GM12878 (cell line): ENCODE results near the gene PHF21B. TPM values are rescaled to one million over a fixed set of nuclear protein-coding genes. Genes with fewer than 3 reads are reported as not detected.

Source experiments
- ATAC-seq: fragments of 200-7000 bp; cut with Tn5 transposase; 3 replicates; pipeline ENCODE4 v1.9.1; 2020; ENCODE audit warnings: mild to moderate bottlenecking, moderate library complexity
- BruUV-seq: library from RNA; stranded (reverse); fragments of 400-500 nt; replicated peaks from 2 replicates; lab custom pipeline; 2021; lab: Mats Ljungman, UMichigan
- CTCF ChIA-PET: fragments of 300-600 bp; sonication (Branson Sonifier 250); formaldehyde crosslinking; extraction: SDS; loops from one replicate; lab custom pipeline; 2021; ENCODE audit warnings: inconsistent platforms; lab: Yijun Ruan, JAX
- POLR2A ChIA-PET: fragments of 350-600 bp; formaldehyde crosslinking; extraction: SDS; loops from one replicate; lab custom pipeline; 2021; ENCODE audit warnings: inconsistent platforms; lab: Charles Lee
- RAD21 ChIA-PET: fragments of 300-600 bp; sonication (Branson Sonifier 250); formaldehyde crosslinking; loops from one replicate; lab custom pipeline; 2023; ENCODE audit warnings: antibody characterized with exemption; ENCODE audit not compliant: unreplicated experiment; lab: Charles Lee
- SMC1A ChIA-PET: fragments of 300-600 bp; sonication (Branson Sonifier 250); formaldehyde crosslinking; loops from one replicate; lab custom pipeline; 2023; ENCODE audit not compliant: unreplicated experiment, uncharacterized antibody; lab: Charles Lee
- DNase-seq: peaks from one replicate; pipeline ENCODE4 v3.0.0-alpha.2; 2011; ENCODE audit warnings: low read depth, low spot score
- FAIRE-seq: peaks from 3 replicates; lab custom pipeline; 2011; peaks lifted over from hg19 to GRCh38; lab: Jason Lieb, UNC
- H2AFZ ChIP-seq: 2 replicates; pipeline ENCODE4 v1.6.0; 2011; ENCODE audit warnings: low read depth, low read length, control low read depth; ENCODE audit not compliant: control insufficient read depth
- H3K27ac ChIP-seq: 2 replicates; pipeline ENCODE4 v1.5.1; 2011; ENCODE audit warnings: control low read depth; ENCODE audit not compliant: control insufficient read depth, insufficient read depth
- H3K27me3 ChIP-seq, 2 experiments: replicated peaks in 1 of 2; 2 replicates each; pipeline versions ENCODE4 v1.6.0 to v1.6.1; 2011; ENCODE audit warnings: low read length in 1 of 2; ENCODE audit not compliant: control insufficient read depth in 2 of 2, insufficient read depth in 2 of 2
- H3K36me3 ChIP-seq, 2 experiments: 2 replicates each; pipeline ENCODE4 v1.5.1; 2011; ENCODE audit warnings: low read length in 1 of 2; ENCODE audit not compliant: control insufficient read depth in 2 of 2, insufficient read depth in 2 of 2
- H3K4me1 ChIP-seq: 2 replicates; pipeline ENCODE4 v1.6.1; 2011; ENCODE audit warnings: mild to moderate bottlenecking, low read length, moderate library complexity, mixed read lengths; ENCODE audit not compliant: control insufficient read depth, insufficient read depth
- H3K4me2 ChIP-seq: 2 replicates; pipeline ENCODE4 v1.6.0; 2011; ENCODE audit warnings: control low read depth; ENCODE audit not compliant: control insufficient read depth, insufficient read depth
- H3K4me3 ChIP-seq: fragments of 200-600 bp; sonication (generic); 2 replicates; pipeline ENCODE4 v1.5.1; 2016
- H3K79me2 ChIP-seq: 2 replicates; pipeline ENCODE4 v1.6.0; 2011; ENCODE audit warnings: low read length; ENCODE audit not compliant: control insufficient read depth, insufficient read depth
- H3K9ac ChIP-seq: 2 replicates; pipeline ENCODE4 v1.8.0; 2011; ENCODE audit warnings: low read length, control low read depth, mixed read lengths; ENCODE audit not compliant: control insufficient read depth, insufficient read depth
- H3K9me3 ChIP-seq: replicated peaks from 3 replicates; pipeline ENCODE4 v1.5.1; 2011; ENCODE audit warnings: mild to moderate bottlenecking, low read length; ENCODE audit not compliant: control insufficient read depth, insufficient read depth
- H4K20me1 ChIP-seq: 2 replicates; pipeline ENCODE4 v1.6.0; 2011; ENCODE audit not compliant: control insufficient read depth, insufficient read depth
- CHD2 ChIP-seq: IDR thresholded peaks from 2 replicates; pipeline ENCODE4 v1.6.1; 2011; ENCODE audit warnings: low read depth, low read length, improper control_type of control experiment, borderline replicate concordance
- IRF5 ChIP-seq: fragments of 450-650 bp; IDR thresholded peaks from 2 replicates; pipeline ENCODE4 v1.6.1; 2017; ENCODE audit warnings: borderline replicate concordance
- JUND ChIP-seq: IDR thresholded peaks from 2 replicates; pipeline ENCODE4 v1.6.1; 2012; ENCODE audit warnings: low read depth, mild to moderate bottlenecking, low read length, improper control_type of control experiment, moderate library complexity
- NFYA ChIP-seq: IDR thresholded peaks from 2 replicates; pipeline ENCODE4 v1.6.1; 2011; ENCODE audit warnings: low read depth, mild to moderate bottlenecking, low read length, improper control_type of control experiment, borderline replicate concordance
- NR2C2 ChIP-seq: IDR thresholded peaks from 2 replicates; pipeline ENCODE4 v1.6.1; 2011; ENCODE audit warnings: borderline replicate concordance, low read depth; ENCODE audit not compliant: control insufficient read depth, insufficient read length
- SRF ChIP-seq, 2 experiments: IDR thresholded peaks; 2 replicates each; pipeline ENCODE4 v1.6.1; 2011; ENCODE audit warnings: low read depth in 2 of 2, low read length in 2 of 2, mild to moderate bottlenecking in 1 of 2, moderate library complexity in 1 of 2
- STAT3 ChIP-seq: IDR thresholded peaks from 2 replicates; pipeline ENCODE4 v1.6.1; 2011; ENCODE audit warnings: low read depth, low read length, improper control_type of control experiment
- WRNIP1 ChIP-seq: IDR thresholded peaks from 2 replicates; pipeline ENCODE4 v1.6.1; 2011; ENCODE audit warnings: low read depth, low read length, improper control_type of control experiment, borderline replicate concordance
- WGBS: methylation state at CpG from one replicate; pipeline ENCODE4 v1.1.6; 2016; ENCODE audit warnings: low lambda C conversion rate; ENCODE audit not compliant: insufficient replicate concordance, insufficient coverage; ENCODE audit errors: missing lambda C conversion rate; 5-methylcytosine and 5-hydroxymethylcytosine counted together
- in situ Hi-C: fragments of 300-500 bp; cut with MboI; formaldehyde crosslinking; loops from 9 replicates; pipeline ENCODE4 v1.14.3; 2018; ENCODE audit warnings: mixed read lengths
- intact Hi-C: fragments of 100-400 bp; cut with micrococcal nuclease; formaldehyde crosslinking; loops from one replicate; pipeline ENCODE4 v1.14.2; 2022; ENCODE audit not compliant: unreplicated experiment
- polyA plus RNA-seq, 11 experiments: library from polyadenylated mRNA; depleted of rRNA in 4 of 11; unstranded in 6 of 11; stranded (reverse) in 5 of 11; fragments of >200 nt; fragmentation: Nextera tagmentation in 4 of 11; fragmentation: Illumina TruSeq in 1 of 11; extraction: Ambion mirVana in 4 of 11; extraction: Trizol in 1 of 11; gene quantifications; 1 replicate in 1 of 11; 2 replicates in 10 of 11; pipeline versions ENCODE4 v1.2.1 to v1.2.3, GENCODE V29; 2011 to 2016; ENCODE audit warnings: inconsistent platforms in 2 of 11, missing spikeins in 2 of 11, low read depth in 1 of 11
- total RNA-seq, 4 experiments: library from RNA; depleted of rRNA in 3 of 4; stranded (reverse); fragments of >200 nt in 3 of 4; fragmentation: Illumina TruSeq in 1 of 4; extraction: Trizol in 1 of 4; gene quantifications; 2 replicates each; pipeline versions ENCODE4 v1.2.1 to v1.2.3, GENCODE V29; 2013 to 2021
- TF ChIP-seq, protein P1 (sequence below): IDR thresholded peaks from 2 replicates; pipeline ENCODE4 v1.6.1; 2012; ENCODE audit warnings: low read depth, low read length, improper control_type of control experiment
- TF ChIP-seq, protein P2 (sequence below): IDR thresholded peaks from 2 replicates; pipeline ENCODE4 v1.6.1; 2012; ENCODE audit warnings: low read depth, low read length, improper control_type of control experiment

PHF21B gene
- total and polyA plus RNA-seq, 10 of the 15 experiments (the other 5 are each of a cell fraction or from before 2014, with no cell fraction given) = 0.03 to 0.35 TPM; not detected in 8

- POLR2A ChIA-PET = no interaction called here
- H3K27me3 ChIP-seq = peaks cover 0 to 1% of the 10 kb centered on the region in 2 experiments; a peak in 2 of 4 replicates
- WGBS = 0% methylated on average over 6 of the region's 6 CpGs
- ATAC-seq (no peak), FAIRE-seq (no peak), DNase-seq (no peak)
- CTCF ChIA-PET = no interaction called here
- no peak overlapping the region for H3K4me2 ChIP-seq
- no TSS peak for BruUV-seq
- H3K9me3 ChIP-seq = no peaks in the 10 kb centered on the region
- in situ Hi-C loops (no loop called here), intact Hi-C loops (no loop called here)
- no peaks in the 10 kb centered on the region for H4K20me1 ChIP-seq
- H3K79me2 ChIP-seq = no peaks in the 10 kb centered on the region
- H2AFZ ChIP-seq = no peak overlapping the region
- SMC1A ChIA-PET = no interaction called here
- H3K4me1 ChIP-seq = no peaks in the 10 kb centered on the region; the same call in 1 of the 2 replicates
- H3K9ac ChIP-seq = no peak overlapping the region
- no peaks in the 10 kb centered on the region for H3K36me3 ChIP-seq
- no peak overlapping the region for H3K4me3 ChIP-seq
- TF ChIP-seq SRF (IDR thresholded peaks at IDR 0.05; ENCODE audit: low read depth in 2 of 2, low read length in 2 of 2) = no peak
- no peak overlapping the region for H3K27ac ChIP-seq
- RAD21 ChIA-PET = no interaction called here
Measured at GRCh38 chr22:44934454-44934735, 75.4 kb downstream of the PHF21B start.

GRCh38 chr22:44933666-44934453 lies 75.9 kb downstream of the PHF21B start:
- RAD21 ChIA-PET = no interaction called here
- H3K4me3 ChIP-seq = no peak overlapping the region
- H3K36me3 ChIP-seq = no peaks in the 10 kb centered on the region
- H3K79me2 ChIP-seq = no peaks in the 10 kb centered on the region
- no peaks in the 10 kb centered on the region for H4K20me1 ChIP-seq
- BruUV-seq = no TSS peak
- WGBS = 14% methylated on average over 22 of the region's 22 CpGs
- SMC1A ChIA-PET = no interaction called here
- DNase-seq = no peak
- TF ChIP-seq NR2C2 (no peak), JUND (no peak), WRNIP1 (no peak), NFYA (no peak), STAT3 (no peak), IRF5 (no peak), CHD2 (no peak)
- TF ChIP-seq, protein P1, sequence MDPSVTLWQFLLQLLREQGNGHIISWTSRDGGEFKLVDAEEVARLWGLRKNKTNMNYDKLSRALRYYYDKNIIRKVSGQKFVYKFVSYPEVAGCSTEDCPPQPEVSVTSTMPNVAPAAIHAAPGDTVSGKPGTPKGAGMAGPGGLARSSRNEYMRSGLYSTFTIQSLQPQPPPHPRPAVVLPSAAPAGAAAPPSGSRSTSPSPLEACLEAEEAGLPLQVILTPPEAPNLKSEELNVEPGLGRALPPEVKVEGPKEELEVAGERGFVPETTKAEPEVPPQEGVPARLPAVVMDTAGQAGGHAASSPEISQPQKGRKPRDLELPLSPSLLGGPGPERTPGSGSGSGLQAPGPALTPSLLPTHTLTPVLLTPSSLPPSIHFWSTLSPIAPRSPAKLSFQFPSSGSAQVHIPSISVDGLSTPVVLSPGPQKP = no peak
- TF ChIP-seq, protein P2, sequence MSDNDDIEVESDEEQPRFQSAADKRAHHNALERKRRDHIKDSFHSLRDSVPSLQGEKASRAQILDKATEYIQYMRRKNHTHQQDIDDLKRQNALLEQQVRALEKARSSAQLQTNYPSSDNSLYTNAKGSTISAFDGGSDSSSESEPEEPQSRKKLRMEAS = no peak
- no peak overlapping the region for H3K4me2 ChIP-seq
- POLR2A ChIA-PET = no interaction called here
- H3K27me3 ChIP-seq = peaks cover 0 to 1% of the 10 kb centered on the region in 2 experiments; a peak in 1 of 4 replicates
- CTCF ChIA-PET = no interaction called here
- H3K9ac ChIP-seq = no peak overlapping the region
- H2AFZ ChIP-seq = no peak overlapping the region
- intact Hi-C loops = no loop called here
- H3K27ac ChIP-seq = no peak overlapping the region
- no peaks in the 10 kb centered on the region; the same call in 1 of the 2 replicates for H3K4me1 ChIP-seq
- 0 out of 3 replicates have a peak, but pooled peaks have one; percentile 23 for ATAC-seq
- H3K9me3 ChIP-seq = no peaks in the 10 kb centered on the region
- in situ Hi-C loops = no loop called here
- FAIRE-seq = no peak
